K562 (cell line): ENCODE results near the gene KRT28. TPM values are rescaled to one million over a fixed set of nuclear protein-coding genes. Genes with fewer than 3 reads are reported as not detected.
A peak's percentile ranks its signal among the peaks of the same experiment; 100 is the strongest.

ENCODE experiments used
- ATAC-seq: fragments of 200-7000 bp; cut with Tn5 transposase; 3 replicates; pipeline ENCODE4 v1.9.1; 2020; ENCODE audit warnings: moderate library complexity
- BruUV-seq: library from RNA; stranded (reverse); fragments of 400-500 nt; replicated peaks from 2 replicates; lab custom pipeline; 2021; lab: Mats Ljungman, UMichigan
- CTCF ChIA-PET: fragments of 300-600 bp; formaldehyde crosslinking; extraction: SDS; loops from one replicate; lab custom pipeline; 2021; ENCODE audit warnings: low intra/inter-chr PET ratio; lab: Yijun Ruan, JAX
- POLR2A ChIA-PET: fragments of 300-600, 350-650 bp; sonication (Branson Sonifier 250); formaldehyde crosslinking; extraction: SDS; loops from one replicate; lab custom pipeline; 2021; ENCODE audit warnings: antibody characterized with exemption, inconsistent platforms; lab: Yijun Ruan, JAX
- DNase-seq, 4 experiments: peaks; one replicate each; pipeline versions ENCODE4 v3.0.0 to v3.0.0-alpha.2; 2011 to 2018; ENCODE audit warnings: low spot score in 3 of 4, mixed read lengths in 3 of 4; ENCODE audit errors: extremely low read depth in 1 of 4
- FAIRE-seq: peaks from 2 replicates; lab custom pipeline; 2011; peaks lifted over from hg19 to GRCh38; lab: Jason Lieb, UNC
- H2AFZ ChIP-seq: 2 replicates; pipeline ENCODE4 v1.6.0; 2011; ENCODE audit warnings: low read depth, low read length, control low read depth, inconsistent platforms
- H3K27ac ChIP-seq: fragments of 200-600 bp; 3 replicates; pipeline ENCODE4 v1.8.0; 2011; ENCODE audit warnings: low read depth, mild to moderate bottlenecking, control low read depth, inconsistent platforms, low read length, moderate library complexity, mixed read lengths; ENCODE audit errors: extremely low read depth
- H3K27me3 ChIP-seq, 2 experiments: fragments of 300-600 bp in 1 of 2; 2 replicates in 1 of 2; 3 replicates in 1 of 2; pipeline versions ENCODE4 v1.6.0 to v1.8.0; 2011; ENCODE audit warnings: inconsistent platforms in 2 of 2, low read length in 2 of 2, mild to moderate bottlenecking in 1 of 2, mixed read lengths in 1 of 2, moderate library complexity in 1 of 2; ENCODE audit not compliant: control insufficient read depth in 2 of 2, insufficient read depth in 2 of 2
- H3K36me3 ChIP-seq: fragments of 300-600 bp; 3 replicates; pipeline ENCODE4 v1.8.0; 2011; ENCODE audit warnings: mild to moderate bottlenecking, low read length, inconsistent platforms; ENCODE audit not compliant: control insufficient read depth, insufficient read depth
- H3K4me1 ChIP-seq, 2 experiments: fragments of 200-600 bp in 1 of 2; replicated peaks in 1 of 2; 2 replicates in 1 of 2; 3 replicates in 1 of 2; pipeline versions ENCODE4 v1.5.1 to v1.8.0; 2011; ENCODE audit warnings: inconsistent platforms in 2 of 2, low read length in 2 of 2, mild to moderate bottlenecking in 1 of 2, mixed read lengths in 1 of 2, moderate library complexity in 1 of 2; ENCODE audit not compliant: control insufficient read depth in 2 of 2, insufficient read depth in 2 of 2
- H3K4me2 ChIP-seq: 2 replicates; pipeline ENCODE4 v1.6.1; 2011; ENCODE audit warnings: low read length, control low read depth, inconsistent platforms, mixed read lengths; ENCODE audit not compliant: insufficient read depth
- H3K4me3 ChIP-seq: fragments of 200-600 bp; sonication (generic), shearing (Covaris generic); 2 replicates; pipeline ENCODE4 v1.5.1; 2016; ENCODE audit warnings: control low read depth, inconsistent platforms
- H3K79me2 ChIP-seq: fragments of 200-600 bp; 3 replicates; pipeline ENCODE4 v1.8.0; 2011; ENCODE audit warnings: low read length, inconsistent platforms; ENCODE audit not compliant: control insufficient read depth, insufficient read depth
- H3K9ac ChIP-seq, 2 experiments: 2 replicates each; pipeline versions ENCODE4 v1.6.0 to v1.6.1; 2011; ENCODE audit warnings: low read depth in 2 of 2, low read length in 2 of 2, control low read depth in 1 of 2, inconsistent platforms in 1 of 2, mild to moderate bottlenecking in 1 of 2, mixed read lengths in 1 of 2; ENCODE audit not compliant: insufficient read depth in 1 of 2
- H3K9me1 ChIP-seq: one replicate; pipeline ENCODE4 v1.6.0; 2011; ENCODE audit warnings: inconsistent platforms, mild to moderate bottlenecking, low read length, moderate library complexity; ENCODE audit not compliant: control insufficient read depth, insufficient read depth
- H3K9me3 ChIP-seq: replicated peaks from 2 replicates; pipeline ENCODE4 v1.5.1; 2011; ENCODE audit warnings: low read depth, low read length, inconsistent platforms; ENCODE audit not compliant: control insufficient read depth, insufficient read depth
- H4K20me1 ChIP-seq: replicated peaks from 2 replicates; pipeline ENCODE4 v1.6.1; 2011; ENCODE audit warnings: low read length, inconsistent platforms, mixed read lengths; ENCODE audit not compliant: control insufficient read depth, insufficient read depth
- CBFA2T3 ChIP-seq: fragments of 450-650 bp; IDR thresholded peaks from 2 replicates; pipeline ENCODE4 v1.6.1; 2017
- FOSL1 ChIP-seq: fragments of 200-800 bp; sonication (Bioruptor generic); conservative IDR thresholded peaks from 2 replicates; pipeline ENCODE4 v1.6.1; 2016; ENCODE audit warnings: missing genetic modification characterization, missing compliant biosample characterization
- RNF219 ChIP-seq: fragments of 250-450 bp; sonication (Bioruptor Pico); IDR thresholded peaks from 2 replicates; pipeline ENCODE4 v1.5.0; 2022; ENCODE audit warnings: mild to moderate bottlenecking
- SMARCA4 ChIP-seq: fragments of 450-650 bp; IDR thresholded peaks from 2 replicates; pipeline ENCODE4 v1.6.1; 2016
- in situ Hi-C: fragments of 300-500 bp; cut with MboI; formaldehyde crosslinking; loops from 4 replicates; pipeline ENCODE4 v1.15.0; 2018; ENCODE audit warnings: inconsistent platforms, mixed read lengths
- intact Hi-C: fragments of 100-400 bp; cut with micrococcal nuclease; formaldehyde crosslinking; loops from 2 replicates; pipeline ENCODE4 v1.14.2; 2022
- polyA plus RNA-seq, 8 experiments: library from polyadenylated mRNA; depleted of rRNA in 4 of 8; stranded (reverse) in 5 of 8; unstranded in 3 of 8; fragments of >200 nt; fragmentation: Nextera tagmentation in 2 of 8; fragmentation: Illumina TruSeq in 1 of 8; extraction: Ambion mirVana in 2 of 8; extraction: Trizol in 1 of 8; gene quantifications; 2 replicates each; pipeline versions ENCODE4 v1.2.1 to v1.2.3, GENCODE V29; 2011 to 2014; ENCODE audit warnings: inconsistent platforms in 1 of 8, missing spikeins in 1 of 8
- total RNA-seq, 7 experiments: library from RNA; depleted of rRNA in 6 of 7; stranded (reverse); fragments of >200 nt in 6 of 7; fragmentation: Illumina TruSeq in 2 of 7; extraction: Trizol in 2 of 7; gene quantifications; 2 replicates each; pipeline versions ENCODE4 v1.2.1 to v1.2.3, GENCODE V29; 2011 to 2021; ENCODE audit warnings: low replicate concordance in 1 of 7
- TF ChIP-seq, protein P1 (sequence below), 3 experiments: fragments of 200-800 bp in 1 of 3; sonication (Bioruptor generic) in 1 of 3; sonication (generic) in 1 of 3; formaldehyde crosslinking in 1 of 3; IDR thresholded peaks; 2 replicates each; pipeline versions ENCODE4 v1.6.1 to v1.8.0; 2016 to 2022; ENCODE audit warnings: mild to moderate bottlenecking in 2 of 3, missing compliant biosample characterization in 2 of 3, missing genetic modification characterization in 2 of 3, missing genetic modification reagents in 1 of 3

The KRT28 gene
- total and polyA plus RNA-seq, 9 of the 15 experiments (the other 6 are each of a cell fraction or from before 2014, with no cell fraction given): not detected

GRCh38 chr17:40821536-40821935 is 21.8 kb upstream of the KRT28 start:
- Histone ChIP-seq H3K9me3 (no peaks in the 10 kb centered on the region), H2AFZ (no peak overlapping the region), H3K79me2 (peaks cover 87% of the 10 kb centered on the region), H3K9ac (peak overlapping the region in 1 of 2 experiments; percentile 97; a peak in 2 of 4 replicates), H3K4me1 (peaks cover 22 to 51% of the 10 kb centered on the region in 2 experiments), H3K4me2 (peak overlapping the region; percentile 66), H3K36me3 (peaks cover 34% of the 10 kb centered on the region), H3K4me3 (peak overlapping the region; percentile 67; the same call in 1 of the 2 replicates), H4K20me1 (no peaks in the 10 kb centered on the region), H3K27me3 (no peaks in the 10 kb centered on the region), H3K27ac (peak overlapping the region; percentile 99), H3K9me1 (peaks cover 5% of the 10 kb centered on the region)
- DNase-seq (no peak), ATAC-seq (no peak), FAIRE-seq (no peak)
- BruUV-seq: no TSS peak
- POLR2A ChIA-PET: interaction anchor here (0.7 to 0.8 kb wide), 2 partner anchors 62 to 858 kb away, joined by 3 read pairs; no protein-coding TSS in a partner anchor
- CTCF ChIA-PET: no interaction called here
- intact Hi-C loops (no loop called here), in situ Hi-C loops (no loop called here)
- peak; percentile 28; the same call in 1 of the 2 replicates for TF ChIP-seq CBFA2T3
- TF ChIP-seq FOSL1 (tag): peak; percentile 22; the same call in 1 of the 2 replicates
- TF ChIP-seq SMARCA4: peak; percentile 30; the same call in 1 of the 2 replicates
- TF ChIP-seq, protein P1, sequence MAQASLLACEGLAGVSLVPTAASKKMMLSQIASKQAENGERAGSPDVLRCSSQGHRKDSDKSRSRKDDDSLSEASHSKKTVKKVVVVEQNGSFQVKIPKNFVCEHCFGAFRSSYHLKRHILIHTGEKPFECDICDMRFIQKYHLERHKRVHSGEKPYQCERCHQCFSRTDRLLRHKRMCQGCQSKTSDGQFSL (CRISPR knock-in tag; IDR thresholded peaks at IDR 0.05): no peak
- TF ChIP-seq, protein P1 (tag; IDR thresholded peaks at IDR 0.05): no peak
- TF ChIP-seq RNF219 (CRISPR knock-in tag): no peak
